ENCODE results near the gene DYNC1LI1.

DNA sequence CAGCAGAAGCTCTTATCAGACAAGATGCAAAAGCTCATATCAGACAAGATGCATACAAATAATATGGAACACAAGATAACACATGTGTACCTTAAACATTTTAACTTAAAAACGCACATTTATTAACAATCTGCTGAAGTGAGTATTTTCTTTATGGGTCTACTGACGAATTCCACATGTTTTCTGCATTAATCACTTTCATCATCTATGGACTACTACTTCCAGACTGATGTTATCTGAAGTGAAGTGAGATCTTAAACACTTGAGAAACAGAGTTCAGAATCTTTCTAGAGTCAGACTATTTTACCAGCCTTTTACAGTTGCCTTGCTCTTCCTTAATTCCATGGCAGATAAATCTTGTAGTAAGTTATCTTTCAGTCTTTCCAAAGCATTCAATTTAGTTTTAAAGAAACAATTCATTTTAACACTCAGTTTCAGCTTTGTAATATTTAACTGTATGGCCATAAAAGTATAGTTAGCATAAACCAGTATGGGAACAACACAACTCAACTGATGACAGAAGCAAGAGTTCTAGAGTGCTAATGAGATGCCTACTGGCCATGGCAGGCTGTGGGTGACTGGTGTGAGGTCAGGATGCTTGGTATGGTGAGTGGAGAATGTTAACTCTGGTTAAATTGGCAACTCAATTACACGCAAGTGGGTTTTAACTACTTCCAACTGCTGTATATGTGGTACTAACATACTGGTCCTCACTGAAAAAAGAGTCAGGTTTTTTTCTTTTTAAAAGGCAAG is 77.8 kb downstream of the DYNC1LI1 start:
- TF ChIP-seq, protein P1, sequence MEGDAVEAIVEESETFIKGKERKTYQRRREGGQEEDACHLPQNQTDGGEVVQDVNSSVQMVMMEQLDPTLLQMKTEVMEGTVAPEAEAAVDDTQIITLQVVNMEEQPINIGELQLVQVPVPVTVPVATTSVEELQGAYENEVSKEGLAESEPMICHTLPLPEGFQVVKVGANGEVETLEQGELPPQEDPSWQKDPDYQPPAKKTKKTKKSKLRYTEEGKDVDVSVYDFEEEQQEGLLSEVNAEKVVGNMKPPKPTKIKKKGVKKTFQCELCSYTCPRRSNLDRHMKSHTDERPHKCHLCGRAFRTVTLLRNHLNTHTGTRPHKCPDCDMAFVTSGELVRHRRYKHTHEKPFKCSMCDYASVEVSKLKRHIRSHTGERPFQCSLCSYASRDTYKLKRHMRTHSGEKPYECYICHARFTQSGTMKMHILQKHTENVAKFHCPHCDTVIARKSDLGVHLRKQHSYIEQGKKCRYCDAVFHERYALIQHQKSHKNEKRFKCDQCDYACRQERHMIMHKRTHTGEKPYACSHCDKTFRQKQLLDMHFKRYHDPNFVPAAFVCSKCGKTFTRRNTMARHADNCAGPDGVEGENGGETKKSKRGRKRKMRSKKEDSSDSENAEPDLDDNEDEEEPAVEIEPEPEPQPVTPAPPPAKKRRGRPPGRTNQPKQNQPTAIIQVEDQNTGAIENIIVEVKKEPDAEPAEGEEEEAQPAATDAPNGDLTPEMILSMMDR (conservative IDR thresholded peaks at IDR 0.05 in 1 of 2, IDR thresholded peaks at IDR 0.05 in 1 of 2; ENCODE audit: extremely low read depth in 1 of 2, insufficient read depth in 1 of 2, low read depth in 1 of 2, low read length in 2 of 2), result no peak
- TF ChIP-seq EZH2 (IDR thresholded peaks at IDR 0.05; ENCODE audit: borderline replicate concordance, low read length), result no peak

Measured in mammary epithelial cell (primary cell).